ENCODE data around the gene MSANTD7. TPM values are rescaled to one million over a fixed set of nuclear protein-coding genes. Genes with fewer than 3 reads are reported as not detected.

MSANTD7 gene
- total RNA-seq, 1 experiment from 2014 or later = 19.1 TPM

DNA sequence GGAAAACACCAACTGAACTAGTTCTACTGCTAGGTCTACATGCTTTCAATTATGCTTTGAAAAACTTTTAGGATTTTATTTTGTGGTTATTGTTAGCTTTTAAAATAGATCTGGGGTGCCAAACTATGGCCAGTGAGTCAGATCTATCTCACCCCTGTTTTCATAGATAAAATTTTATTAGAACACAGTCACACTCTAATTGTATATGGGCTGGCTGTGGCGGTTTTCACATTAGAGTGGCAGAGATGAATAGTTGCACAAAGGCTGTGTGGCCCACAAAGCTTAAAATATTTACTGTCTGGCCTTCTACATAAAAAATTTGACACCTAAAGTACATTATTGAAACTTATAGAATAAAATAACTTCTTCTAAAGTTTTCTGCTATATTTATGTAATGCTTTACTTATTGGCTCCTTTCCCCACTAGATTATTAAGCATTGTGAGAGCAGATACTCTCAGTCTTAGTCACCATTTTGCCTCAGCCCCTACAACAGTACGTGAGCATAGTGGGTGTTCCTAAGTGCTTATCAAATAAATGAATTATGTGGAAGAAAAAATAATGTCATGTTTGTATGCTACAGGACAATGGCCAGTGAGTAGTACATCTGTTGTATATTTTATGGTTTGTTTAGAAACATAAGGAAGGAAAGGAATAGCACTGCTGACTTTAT, 35.1 kb downstream of the MSANTD7 start:
- Histone ChIP-seq H3K4me3 (ENCODE audit: low read depth, low read length, poor library complexity, severe bottlenecking) (no peak overlapping the region), H3K36me3 (ENCODE audit: insufficient read depth, low read length, poor library complexity, severe bottlenecking) (peaks cover 32% of the 10 kb centered on the region), H3K9me3 (ENCODE audit: low read depth, low read length, poor library complexity, severe bottlenecking) (no peaks in the 10 kb centered on the region), H3K27me3 (replicated peaks; ENCODE audit: insufficient read depth, low read depth, low read length, poor library complexity) (no peaks in the 10 kb centered on the region), H3K27ac (ENCODE audit: low read depth, low read length, poor library complexity, severe bottlenecking) (no peak overlapping the region), H3K4me1 (ENCODE audit: insufficient read depth, low read length, poor library complexity, severe bottlenecking) (peaks cover 8% of the 10 kb centered on the region)
- BruUV-seq (replicated peaks) = no TSS peak
- POLR2A ChIA-PET (ENCODE audit: low non-redundant PET) = no interaction called here
- intact Hi-C loops (cut with micrococcal nuclease; ENCODE audit: unreplicated experiment) = no loop called here
- TF ChIP-seq CTCF (conservative IDR thresholded peaks at IDR 0.05; ENCODE audit: low read depth, low read length) = no peak
- CTCF ChIA-PET = no interaction called here
- DNase-seq (ENCODE audit: low spot score) = no peak

DNA sequence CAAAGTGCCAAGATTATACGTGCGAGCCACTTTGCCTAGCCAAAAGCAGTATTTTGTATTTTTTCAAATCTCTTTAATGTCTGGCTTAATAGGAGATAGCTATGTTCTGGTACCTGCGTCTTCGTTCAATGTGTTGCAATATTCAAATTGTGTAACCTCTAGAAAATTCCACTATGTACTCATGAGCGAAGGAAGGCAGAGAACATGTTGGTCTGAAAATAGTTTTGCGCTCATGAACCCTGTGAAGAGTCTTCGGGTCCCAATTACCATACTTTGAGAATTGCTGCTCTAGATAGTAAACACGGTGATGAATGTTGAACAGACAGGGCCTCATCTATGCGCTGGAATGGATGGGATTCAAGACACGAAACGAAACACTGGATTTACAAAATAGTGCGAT, 37.8 kb downstream of the MSANTD7 start:
- peaks cover 8% of the 10 kb centered on the region for H3K4me1 ChIP-seq (ENCODE audit: insufficient read depth, low read length, poor library complexity, severe bottlenecking)
- H3K27me3 ChIP-seq (replicated peaks; ENCODE audit: insufficient read depth, low read depth, low read length, poor library complexity) = no peaks in the 10 kb centered on the region
- POLR2A ChIA-PET (ENCODE audit: low non-redundant PET) = no interaction called here
- CTCF ChIA-PET = no interaction called here
- H3K27ac ChIP-seq (ENCODE audit: low read depth, low read length, poor library complexity, severe bottlenecking) = no peak overlapping the region
- H3K9me3 ChIP-seq (ENCODE audit: low read depth, low read length, poor library complexity, severe bottlenecking) = no peaks in the 10 kb centered on the region
- H3K4me3 ChIP-seq (ENCODE audit: low read depth, low read length, poor library complexity, severe bottlenecking) = no peak overlapping the region
- BruUV-seq (replicated peaks) = no TSS peak
- TF ChIP-seq CTCF (conservative IDR thresholded peaks at IDR 0.05; ENCODE audit: low read depth, low read length) = no peak
- no peak for TF ChIP-seq EZH2 (IDR thresholded peaks at IDR 0.05; ENCODE audit: borderline replicate concordance, low read depth, low read length, poor library complexity, severe bottlenecking)
- intact Hi-C loops (cut with micrococcal nuclease; ENCODE audit: unreplicated experiment) = loop anchor here (5.0 kb wide), 1 partner anchor 76 kb away; the partner anchor contains the start of gene DCLRE1C
- H3K36me3 ChIP-seq (ENCODE audit: insufficient read depth, low read length, poor library complexity, severe bottlenecking) = peaks cover 9% of the 10 kb centered on the region
- no peak for DNase-seq (ENCODE audit: low spot score)

DNA sequence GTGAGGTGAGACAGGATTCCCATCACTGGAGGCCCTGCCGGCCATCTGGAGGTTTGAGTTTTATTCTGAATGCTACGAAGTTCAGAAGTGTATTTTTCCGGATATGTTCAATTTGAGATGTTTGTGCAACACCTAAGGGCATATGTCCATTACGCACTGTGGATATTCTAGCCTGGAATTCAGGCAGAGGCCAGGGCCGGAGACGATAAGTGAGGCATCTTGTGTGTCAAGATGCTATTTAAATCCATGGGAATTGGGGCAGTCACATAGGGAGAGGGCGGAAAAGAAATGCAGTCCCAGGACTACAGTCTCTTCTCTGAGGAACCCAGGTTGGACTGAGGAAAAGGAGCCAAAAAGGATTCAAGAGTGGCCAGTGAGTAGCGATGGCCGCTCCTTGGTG, 38.7 kb downstream of the MSANTD7 start:
- POLR2A ChIA-PET (ENCODE audit: low non-redundant PET) = no interaction called here
- DNase-seq (ENCODE audit: low spot score) = no peak
- Histone ChIP-seq H3K36me3 (ENCODE audit: insufficient read depth, low read length, poor library complexity, severe bottlenecking) (peaks cover under 1% of the 10 kb centered on the region), H3K4me3 (ENCODE audit: low read depth, low read length, poor library complexity, severe bottlenecking) (peak overlapping the region; percentile 88), H3K27ac (ENCODE audit: low read depth, low read length, poor library complexity, severe bottlenecking) (no peak overlapping the region), H3K27me3 (replicated peaks; ENCODE audit: insufficient read depth, low read depth, low read length, poor library complexity) (no peaks in the 10 kb centered on the region), H3K4me1 (ENCODE audit: insufficient read depth, low read length, poor library complexity, severe bottlenecking) (peaks cover 8% of the 10 kb centered on the region), H3K9me3 (ENCODE audit: low read depth, low read length, poor library complexity, severe bottlenecking) (no peaks in the 10 kb centered on the region)
- TF ChIP-seq CTCF (conservative IDR thresholded peaks at IDR 0.05; ENCODE audit: low read depth, low read length) (no peak), EZH2 (IDR thresholded peaks at IDR 0.05; ENCODE audit: borderline replicate concordance, low read depth, low read length, poor library complexity, severe bottlenecking) (no peak)
- intact Hi-C loops (cut with micrococcal nuclease; ENCODE audit: unreplicated experiment) = loop anchor here (5.0 kb wide), 1 partner anchor 76 kb away; the partner anchor contains the start of gene DCLRE1C
- BruUV-seq (replicated peaks) = no TSS peak
- CTCF ChIA-PET = no interaction called here

Measured in A673 (cell line).